Activated effector memory CD4-positive, alpha-beta T cell treated with Interleukin-2 at 50 U/mL for 16 hours (primary cell): Measurements from ENCODE around the gene LMBRD1.

ENCODE experiments used
- DNase-seq: peaks from one replicate; pipeline ENCODE4 v3.0.0-alpha.2; 2020

The LMBRD1 gene

DNA sequence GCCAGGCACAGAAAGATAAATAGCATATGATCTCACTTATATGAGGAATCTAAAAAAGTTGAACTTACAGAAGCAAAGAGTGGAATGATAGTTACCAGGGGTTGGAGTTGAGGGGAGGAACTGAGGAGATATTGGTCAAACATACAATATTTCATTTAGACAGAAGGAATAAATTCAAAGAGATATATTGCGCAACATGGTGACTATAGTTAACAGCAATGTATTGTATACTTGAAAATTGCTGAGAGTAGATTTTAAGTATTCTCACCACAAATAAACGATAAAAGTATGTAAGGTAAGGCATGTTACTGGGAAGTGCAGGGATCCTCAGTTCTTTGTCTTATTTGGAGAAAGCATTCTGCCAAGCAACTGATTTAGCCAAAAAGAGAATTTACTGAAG is 171.9 kb downstream of the LMBRD1 start:
- DNase-seq, result no peak
